Mesenchymal stem cell (in vitro differentiated cells and primary cell): ENCODE results near the gene KIAA0513.
A peak's percentile ranks its signal among the peaks of the same experiment; 100 is the strongest.

Experiments used
- DNase-seq: peaks from one replicate; pipeline ENCODE4 v3.0.0-alpha.2; 2013
- H2AFZ ChIP-seq: one replicate; pipeline ENCODE4 v1.6.1; 2013; ENCODE audit warnings: low read depth, mild to moderate bottlenecking, control low read depth, inconsistent platforms, low read length, moderate library complexity
- H2AK5ac ChIP-seq: 2 replicates; pipeline ENCODE4 v1.6.1; 2013; ENCODE audit warnings: low read length, moderate library complexity, mild to moderate bottlenecking, inconsistent platforms; ENCODE audit not compliant: severe bottlenecking
- H2BK120ac ChIP-seq: one replicate; pipeline ENCODE4 v1.6.1; 2013; ENCODE audit warnings: low read depth, mild to moderate bottlenecking, inconsistent platforms, low read length, moderate library complexity
- H2BK12ac ChIP-seq, 2 experiments: one replicate each; pipeline ENCODE4 v1.6.1; 2013; ENCODE audit warnings: inconsistent platforms in 2 of 2, low read length in 2 of 2, mild to moderate bottlenecking in 2 of 2, moderate library complexity in 2 of 2, control low read depth in 1 of 2
- H2BK15ac ChIP-seq: one replicate; pipeline ENCODE4 v1.6.1; 2013; ENCODE audit warnings: mild to moderate bottlenecking, low read depth, inconsistent platforms; ENCODE audit not compliant: poor library complexity, severe bottlenecking
- H2BK5ac ChIP-seq: 2 replicates; pipeline ENCODE4 v1.6.1; 2013; ENCODE audit warnings: low read depth, mild to moderate bottlenecking, low read length, control low read depth, inconsistent platforms; ENCODE audit not compliant: poor library complexity, severe bottlenecking
- H3K14ac ChIP-seq, 2 experiments: one replicate each; pipeline ENCODE4 v1.6.1; 2013; ENCODE audit warnings: inconsistent platforms in 2 of 2, low read length in 2 of 2, control low read depth in 1 of 2, mild to moderate bottlenecking in 1 of 2, moderate library complexity in 1 of 2
- H3K18ac ChIP-seq, 2 experiments: one replicate each; pipeline ENCODE4 v1.6.1; 2013; ENCODE audit warnings: inconsistent platforms in 2 of 2, low read length in 2 of 2, control low read depth in 1 of 2, low read depth in 1 of 2, mild to moderate bottlenecking in 1 of 2
- H3K23ac ChIP-seq, 2 experiments: one replicate each; pipeline ENCODE4 v1.6.1; 2013; ENCODE audit warnings: inconsistent platforms in 2 of 2, low read length in 2 of 2, mild to moderate bottlenecking in 2 of 2, moderate library complexity in 2 of 2, control low read depth in 1 of 2
- H3K27ac ChIP-seq: 2 replicates; pipeline ENCODE4 v1.5.1; 2013; ENCODE audit warnings: mild to moderate bottlenecking, moderate library complexity, low read length, control low read depth, inconsistent platforms; ENCODE audit not compliant: poor library complexity, severe bottlenecking
- H3K27me3 ChIP-seq, 2 experiments: 2 replicates each; pipeline versions ENCODE4 v1.6.1 to v1.7.0; 2013; ENCODE audit warnings: low read length in 2 of 2, mild to moderate bottlenecking in 2 of 2, moderate library complexity in 2 of 2, control low read depth in 1 of 2, inconsistent platforms in 1 of 2; ENCODE audit not compliant: control insufficient read depth in 1 of 2, insufficient read depth in 1 of 2
- H3K36me3 ChIP-seq, 2 experiments: 2 replicates each; pipeline versions ENCODE4 v1.6.1 to v1.7.0; 2013; ENCODE audit warnings: low read length in 2 of 2, control low read depth in 1 of 2, inconsistent platforms in 1 of 2, low read depth in 1 of 2, mild to moderate bottlenecking in 1 of 2; ENCODE audit not compliant: insufficient read depth in 2 of 2, control insufficient read depth in 1 of 2
- H3K4ac ChIP-seq, 2 experiments: one replicate each; pipeline ENCODE4 v1.6.1; 2013; ENCODE audit warnings: inconsistent platforms in 2 of 2, low read length in 2 of 2, mild to moderate bottlenecking in 2 of 2, moderate library complexity in 2 of 2, control low read depth in 1 of 2, low read depth in 1 of 2
- H3K4me1 ChIP-seq: 2 replicates; pipeline ENCODE4 v1.6.1; 2013; ENCODE audit warnings: low read depth, low read length, control low read depth; ENCODE audit not compliant: control insufficient read depth, insufficient read depth
- H3K4me2 ChIP-seq: 2 replicates; pipeline ENCODE4 v1.6.1; 2013; ENCODE audit warnings: low read length, mild to moderate bottlenecking, inconsistent platforms; ENCODE audit not compliant: poor library complexity, severe bottlenecking
- H3K4me3 ChIP-seq, 2 experiments: 2 replicates each; pipeline versions ENCODE4 v1.5.1 to v1.7.0; 2013; ENCODE audit warnings: low read length in 2 of 2, mild to moderate bottlenecking in 2 of 2, control low read depth in 1 of 2, low read depth in 1 of 2; ENCODE audit not compliant: insufficient read depth in 1 of 2
- H3K79me1 ChIP-seq: replicated peaks from 2 replicates; pipeline ENCODE4 v1.6.1; 2013; ENCODE audit warnings: mild to moderate bottlenecking, control low read depth, low read length, inconsistent platforms; ENCODE audit not compliant: poor library complexity, severe bottlenecking
- H3K9ac ChIP-seq: 2 replicates; pipeline ENCODE4 v1.7.0; 2013; ENCODE audit warnings: mild to moderate bottlenecking, low read length, moderate library complexity
- H3K9me3 ChIP-seq: 2 replicates; pipeline ENCODE4 v1.7.0; 2013; ENCODE audit warnings: mild to moderate bottlenecking, low read length; ENCODE audit not compliant: control insufficient read depth
- H4K8ac ChIP-seq: one replicate; pipeline ENCODE4 v1.6.1; 2013; ENCODE audit warnings: inconsistent platforms, mild to moderate bottlenecking, low read length, moderate library complexity
- H4K91ac ChIP-seq: one replicate; pipeline ENCODE4 v1.6.1; 2013; ENCODE audit warnings: mild to moderate bottlenecking, low read length, inconsistent platforms
- WGBS: methylation state at CpG from one replicate; pipeline ENCODE4 v1.1.7; 2013; ENCODE audit warnings: mixed read lengths; 5-methylcytosine and 5-hydroxymethylcytosine counted together

Gene KIAA0513

DNA sequence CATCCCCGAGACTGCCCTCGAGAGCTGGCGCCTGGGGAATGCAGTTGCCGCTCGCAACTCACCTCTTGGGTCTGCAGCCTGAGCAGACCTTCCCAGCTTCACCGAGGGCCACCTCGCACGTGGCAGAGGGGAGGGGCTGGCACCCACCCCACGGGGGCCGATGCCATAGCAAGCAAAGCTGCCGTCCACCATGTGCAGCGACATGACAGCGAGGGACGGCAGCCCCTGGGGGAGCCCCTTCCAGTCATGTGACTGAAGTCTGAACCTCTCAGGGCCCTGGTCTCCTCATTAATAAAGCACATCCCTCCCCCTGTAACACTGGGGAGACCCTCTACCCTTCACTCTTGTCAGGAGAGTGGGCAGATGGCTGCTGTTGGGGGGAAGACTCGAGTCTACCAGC is 54.2 kb downstream of the KIAA0513 start:
- Histone ChIP-seq H3K4me1 (peaks cover 17% of the 10 kb centered on the region), H3K27me3 (peaks cover 0 to 6% of the 10 kb centered on the region in 2 experiments), H2AK5ac (no peak overlapping the region), H2BK120ac (no peak overlapping the region), H3K14ac (no peak overlapping the region), H3K18ac (no peak overlapping the region), H3K23ac (no peak overlapping the region), H3K36me3 (peaks cover 42 to 52% of the 10 kb centered on the region in 2 experiments), H3K27ac (no peak overlapping the region), H2BK15ac (no peak overlapping the region), H3K79me1 (no peaks in the 10 kb centered on the region), H2BK5ac (no peak overlapping the region), H3K4me2 (no peak overlapping the region), H2AFZ (no peak overlapping the region), H2BK12ac (no peak overlapping the region), H4K8ac (no peak overlapping the region), H3K9ac (no peak overlapping the region), H3K4ac (no peak overlapping the region), H4K91ac (no peak overlapping the region), H3K4me3 (no peak overlapping the region), H3K9me3 (no peaks in the 10 kb centered on the region)
- 76% methylated on average over 12 of the region's 15 CpGs for WGBS
- DNase-seq, result no peak

DNA sequence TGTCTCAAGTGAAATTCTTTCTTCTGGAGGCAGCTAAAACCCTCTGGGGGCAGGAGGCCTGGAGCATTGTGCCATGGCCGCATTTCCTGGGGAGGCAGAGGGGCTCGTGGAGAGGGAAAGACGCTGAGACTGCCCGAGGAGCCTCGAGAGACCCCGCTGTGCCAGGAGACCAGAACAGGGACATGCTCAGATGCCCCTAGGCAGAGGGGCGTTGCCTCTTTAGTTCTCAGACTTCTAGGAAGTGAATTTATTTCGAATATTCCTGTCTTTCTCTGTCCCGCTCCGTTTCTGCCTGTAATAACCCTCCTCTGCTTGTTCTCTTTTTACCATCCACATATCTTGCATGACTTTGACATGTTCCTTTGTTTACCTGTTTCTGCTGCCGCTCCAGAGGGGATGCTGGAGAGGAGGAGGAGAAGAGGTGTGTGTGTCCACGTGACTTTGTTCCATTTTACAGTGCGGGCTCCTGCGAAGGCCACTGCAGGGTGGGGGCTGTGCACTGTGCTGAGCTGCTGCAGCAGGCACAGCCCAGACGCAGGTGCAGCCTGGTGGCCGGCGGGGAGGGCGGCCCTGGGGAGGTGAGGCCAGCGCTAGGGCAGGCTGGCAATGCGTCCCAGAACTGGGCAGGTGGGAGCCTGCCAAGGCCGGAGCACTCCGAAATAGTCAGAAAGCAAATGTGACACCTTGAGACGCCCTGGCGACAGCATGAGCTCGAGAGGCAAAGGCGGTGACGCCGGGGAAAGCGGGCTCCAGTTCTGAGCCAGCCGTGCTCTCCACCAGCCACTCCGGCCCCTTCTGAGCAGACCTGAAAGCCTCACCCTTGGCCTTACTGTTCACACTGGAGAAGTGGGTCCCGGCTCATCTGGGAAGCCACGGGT is 54.8 kb downstream of the KIAA0513 start:
- Histone ChIP-seq H2BK120ac (no peak overlapping the region), H4K91ac (no peak overlapping the region), H4K8ac (no peak overlapping the region), H2AK5ac (no peak overlapping the region), H3K23ac (no peak overlapping the region), H3K27me3 (peaks cover 0 to 6% of the 10 kb centered on the region in 2 experiments), H3K18ac (peak overlapping the region in 1 of 2 experiments; percentile 15), H3K14ac (peak overlapping the region in 1 of 2 experiments; percentile 66), H3K4me3 (peak overlapping the region in 1 of 2 experiments; percentile 34), H2AFZ (no peak overlapping the region), H3K4ac (no peak overlapping the region), H3K27ac (no peak overlapping the region), H3K4me1 (peaks cover 17% of the 10 kb centered on the region), H3K36me3 (peaks cover 36 to 53% of the 10 kb centered on the region in 2 experiments), H3K4me2 (no peak overlapping the region), H3K9me3 (no peaks in the 10 kb centered on the region), H3K9ac (no peak overlapping the region), H2BK5ac (no peak overlapping the region), H2BK12ac (no peak overlapping the region), H3K79me1 (no peaks in the 10 kb centered on the region), H2BK15ac (no peak overlapping the region)
- DNase-seq, result no peak
- 39% methylated on average over 31 of the region's 33 CpGs for WGBS

DNA sequence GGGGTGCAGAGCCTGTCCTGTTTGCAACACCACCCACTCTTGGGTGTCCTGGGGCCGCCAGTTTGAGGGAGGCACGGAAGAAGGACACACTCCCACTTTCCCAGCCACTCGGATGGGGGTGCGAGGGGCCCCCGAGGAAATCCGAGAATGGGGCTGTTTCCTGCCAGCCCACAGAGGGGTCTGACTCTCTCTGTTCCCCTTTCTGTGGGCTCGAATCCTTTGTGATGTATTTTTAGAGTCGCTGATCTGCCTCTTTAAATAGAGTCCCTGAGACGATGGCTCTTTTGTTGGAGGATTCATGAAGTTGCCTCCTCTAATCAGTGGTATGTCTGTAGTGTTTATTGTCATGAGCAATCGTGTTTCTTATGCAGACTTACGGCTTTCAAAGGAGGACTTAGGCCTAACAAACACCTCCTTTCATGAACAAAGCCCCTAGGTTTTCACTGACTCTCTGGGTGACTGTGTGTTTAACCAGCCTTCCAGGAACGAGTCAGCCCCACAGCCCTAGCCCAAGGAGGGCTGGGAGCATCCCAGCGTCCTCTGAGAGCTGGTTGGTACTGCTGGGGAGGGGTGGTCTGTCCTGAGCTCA is 55.5 kb downstream of the KIAA0513 start:
- Histone ChIP-seq H2BK120ac (no peak overlapping the region), H2AK5ac (no peak overlapping the region), H2BK15ac (no peak overlapping the region), H3K4me1 (peaks cover 17% of the 10 kb centered on the region), H2AFZ (no peak overlapping the region), H3K9ac (no peak overlapping the region), H3K79me1 (no peaks in the 10 kb centered on the region), H3K9me3 (no peaks in the 10 kb centered on the region), H2BK12ac (no peak overlapping the region), H3K4me2 (no peak overlapping the region), H3K14ac (peak overlapping the region in 1 of 2 experiments; percentile 36), H3K4ac (no peak overlapping the region), H4K91ac (no peak overlapping the region), H3K27me3 (peaks cover 0 to 6% of the 10 kb centered on the region in 2 experiments), H3K27ac (no peak overlapping the region), H3K23ac (no peak overlapping the region), H3K18ac (no peak overlapping the region), H4K8ac (peak overlapping the region; percentile 65), H2BK5ac (no peak overlapping the region), H3K36me3 (peaks cover 31 to 54% of the 10 kb centered on the region in 2 experiments), H3K4me3 (no peak overlapping the region)
- DNase-seq, result no peak
- WGBS, result 21% methylated on average over 10 of the region's 13 CpGs

DNA sequence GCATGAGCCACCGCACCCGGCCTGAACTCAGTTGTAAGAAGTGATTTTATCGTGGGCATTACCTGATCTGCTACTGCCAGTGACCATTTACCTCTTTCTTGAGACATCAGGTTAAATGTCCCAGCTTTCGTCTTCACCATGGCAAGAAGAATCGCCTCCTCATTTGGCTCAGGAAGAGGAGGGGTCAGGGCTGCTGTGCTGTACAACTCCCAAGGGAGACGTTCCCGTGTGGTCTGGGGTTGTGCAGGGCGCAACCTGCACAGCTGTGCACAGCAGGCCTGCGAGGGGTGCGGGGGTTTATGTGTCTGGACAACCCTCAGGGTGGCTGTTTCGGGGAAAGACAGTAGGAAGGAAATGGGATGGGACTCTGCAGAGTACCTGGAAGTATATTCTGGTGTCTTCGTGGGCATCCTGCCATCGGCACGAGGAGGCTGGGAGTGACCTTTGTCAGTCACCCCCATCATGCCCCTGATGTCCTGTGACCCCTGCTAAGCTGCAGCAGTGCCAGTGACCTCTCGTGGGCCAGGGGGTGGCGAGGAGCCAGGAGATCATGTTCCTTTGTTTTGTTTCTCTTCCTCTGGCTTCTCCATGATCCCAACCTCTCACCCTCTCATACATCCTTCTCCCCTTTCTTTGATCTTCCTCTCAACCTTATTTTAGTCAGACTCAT is 57.4 kb downstream of the KIAA0513 start:
- Histone ChIP-seq H3K4me1 (peaks cover 17% of the 10 kb centered on the region), H2BK120ac (no peak overlapping the region), H3K36me3 (peaks cover 17 to 53% of the 10 kb centered on the region in 2 experiments), H3K23ac (no peak overlapping the region), H3K27me3 (peaks cover 0 to 6% of the 10 kb centered on the region in 2 experiments), H2AK5ac (no peak overlapping the region), H3K27ac (no peak overlapping the region), H3K18ac (no peak overlapping the region), H3K9me3 (no peaks in the 10 kb centered on the region), H3K9ac (no peak overlapping the region), H2BK15ac (no peak overlapping the region), H3K4ac (no peak overlapping the region), H2AFZ (no peak overlapping the region), H3K4me3 (no peak overlapping the region), H2BK5ac (no peak overlapping the region), H3K4me2 (no peak overlapping the region), H3K79me1 (no peaks in the 10 kb centered on the region), H4K91ac (no peak overlapping the region), H2BK12ac (no peak overlapping the region), H4K8ac (no peak overlapping the region), H3K14ac (peak overlapping the region in 1 of 2 experiments; percentile 36)
- WGBS, result 90% methylated on average over 16 of the region's 16 CpGs
- DNase-seq, result no peak
